ENCODE results near the gene PPIAL4G. TPM values are rescaled to one million over a fixed set of nuclear protein-coding genes. Genes with fewer than 3 reads are reported as not detected.
A peak's percentile ranks its signal among the peaks of the same experiment; 100 is the strongest.
"Not testable (repeated sequence)": the region's sequence is repeated elsewhere in the genome, so short reads cannot be mapped to it uniquely, and the experiment has no call there.

PPIAL4G gene
- total RNA-seq: not detected

DNA sequence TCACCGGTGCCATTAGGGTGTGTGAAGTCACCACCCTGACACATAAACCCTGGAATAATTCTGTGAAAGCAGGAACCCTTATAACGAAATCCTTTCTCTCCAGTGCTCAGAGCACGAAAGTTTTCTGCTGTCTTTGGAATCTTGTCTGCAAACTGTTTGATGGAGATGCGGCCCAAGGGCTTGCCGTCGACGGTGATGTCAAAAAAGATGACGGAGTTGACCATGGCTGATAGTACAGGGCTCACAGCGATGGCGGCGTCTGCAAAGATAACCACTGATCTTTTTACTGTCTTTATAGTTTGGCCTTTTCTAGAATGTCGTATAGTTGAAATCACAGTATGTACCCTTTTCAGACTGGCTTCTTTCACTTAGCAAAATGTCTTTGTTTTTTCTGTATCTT lies at the start of gene PPIAL4G:
PPIAL4G (minus strand) TSS at position 274 of the 400 bp plus-strand sequence; CDS start at position 224, 50 bp downstream.
- H3K4me3 Mint-ChIP-seq; H3K27me3 Mint-ChIP-seq (ENCODE audit: low read depth); H3K36me3 Mint-ChIP-seq (ENCODE audit: insufficient read depth); H3K4me1 Mint-ChIP-seq (ENCODE audit: low read depth); ATAC-seq; H3K9me3 Mint-ChIP-seq; DNase-seq: not testable (repeated sequence)

DNA sequence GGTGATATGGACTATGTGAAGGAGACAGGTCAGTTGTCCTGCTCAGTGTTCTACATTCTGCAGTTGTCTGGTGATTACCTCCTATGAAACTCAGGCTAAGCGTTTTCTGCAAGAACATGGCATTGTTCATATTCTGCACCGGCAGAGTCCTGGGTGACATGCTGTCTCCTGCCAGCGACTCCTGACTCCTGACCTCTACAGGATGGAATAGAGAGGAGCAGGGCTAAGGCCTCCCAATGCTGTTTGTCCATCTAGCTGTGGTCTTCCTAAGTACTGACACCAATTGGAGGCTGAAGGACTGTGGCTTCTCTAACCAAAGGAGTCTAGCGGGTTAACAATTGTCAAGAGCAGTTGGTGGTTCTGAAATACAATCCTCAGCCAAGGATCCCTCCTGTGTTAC lies 49.1 kb upstream of the PPIAL4G start:
- ATAC-seq; DNase-seq; H3K27me3 Mint-ChIP-seq (ENCODE audit: low read depth); H3K4me3 Mint-ChIP-seq; H3K36me3 Mint-ChIP-seq (ENCODE audit: insufficient read depth); H3K9me3 Mint-ChIP-seq; H3K4me1 Mint-ChIP-seq (ENCODE audit: low read depth): not testable (repeated sequence)

DNA sequence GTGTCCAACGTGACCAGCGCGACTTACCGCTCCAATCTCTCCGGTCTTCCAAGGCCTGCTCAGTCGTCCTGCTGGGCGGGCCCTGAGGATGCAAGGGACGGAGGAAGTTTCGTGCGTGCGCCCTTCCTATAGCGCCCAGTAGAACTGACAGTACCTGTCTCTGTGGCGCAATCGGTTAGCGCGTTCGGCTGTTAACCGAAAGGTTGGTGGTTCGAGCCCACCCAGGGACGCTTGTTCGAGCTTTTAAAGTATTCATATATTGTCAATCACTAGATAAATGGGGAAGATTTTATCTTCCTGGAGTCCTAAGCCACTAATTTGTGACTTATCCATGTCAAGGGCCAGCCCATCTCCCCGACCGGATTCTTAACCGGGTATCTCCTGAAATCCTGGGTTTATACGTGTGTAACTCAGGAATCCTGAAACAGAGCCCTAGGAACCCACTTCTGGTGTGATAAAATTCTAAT lies 46.0 kb upstream of the PPIAL4G start:
- H3K36me3 Mint-ChIP-seq (ENCODE audit: insufficient read depth); ATAC-seq; H3K4me1 Mint-ChIP-seq (ENCODE audit: low read depth); H3K27me3 Mint-ChIP-seq (ENCODE audit: low read depth); H3K9me3 Mint-ChIP-seq: not testable (repeated sequence)
- peak; percentile 59 for DNase-seq
- H3K4me3 Mint-ChIP-seq: peak overlapping the region; percentile 77

DNA sequence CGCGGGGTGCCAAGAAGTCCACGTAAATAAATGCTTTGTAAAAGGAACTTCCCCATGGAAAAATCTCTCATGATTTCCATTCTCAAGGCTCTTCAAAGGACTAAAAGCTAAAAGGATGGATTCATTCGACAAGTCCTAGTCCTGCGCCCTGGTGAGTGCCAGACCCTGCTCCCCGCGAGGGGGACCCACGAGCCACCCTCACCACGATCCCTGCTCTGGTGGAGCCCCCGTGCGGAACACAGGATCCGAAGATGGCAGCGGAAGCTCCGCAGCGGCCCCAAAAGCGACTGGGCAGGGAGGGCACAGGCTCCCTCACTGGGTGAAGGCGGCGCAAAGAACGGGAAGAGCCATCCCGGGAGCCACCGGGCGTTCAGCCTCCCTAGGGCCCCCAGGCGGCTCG lies 45.5 kb upstream of the PPIAL4G start:
- H3K4me3 Mint-ChIP-seq: peak overlapping the region; percentile 77
- ATAC-seq; DNase-seq; H3K27me3 Mint-ChIP-seq (ENCODE audit: low read depth); H3K4me1 Mint-ChIP-seq (ENCODE audit: low read depth); H3K36me3 Mint-ChIP-seq (ENCODE audit: insufficient read depth); H3K9me3 Mint-ChIP-seq: not testable (repeated sequence)

DNA sequence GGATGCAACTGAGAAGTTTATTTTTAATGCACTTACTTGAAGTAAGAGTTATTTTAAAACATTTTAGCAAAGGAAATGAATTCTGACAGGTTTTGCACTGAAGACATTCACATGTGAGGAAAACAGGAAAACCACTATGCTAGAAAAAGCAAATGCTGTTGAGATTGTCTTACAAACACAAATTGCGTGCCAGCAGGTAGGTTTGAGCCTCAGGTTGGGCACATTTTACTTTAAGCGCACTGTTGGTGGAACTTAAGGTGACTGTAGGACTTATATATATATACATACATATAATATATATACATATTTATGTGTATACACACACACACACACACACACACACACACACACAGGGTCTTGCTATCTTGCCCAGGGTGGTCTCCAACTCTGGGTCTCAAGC lies 43.5 kb upstream of the PPIAL4G start:
- H3K4me1 Mint-ChIP-seq (ENCODE audit: low read depth); H3K27me3 Mint-ChIP-seq (ENCODE audit: low read depth); H3K36me3 Mint-ChIP-seq (ENCODE audit: insufficient read depth); H3K9me3 Mint-ChIP-seq; ATAC-seq; H3K4me3 Mint-ChIP-seq; DNase-seq: not testable (repeated sequence)

DNA sequence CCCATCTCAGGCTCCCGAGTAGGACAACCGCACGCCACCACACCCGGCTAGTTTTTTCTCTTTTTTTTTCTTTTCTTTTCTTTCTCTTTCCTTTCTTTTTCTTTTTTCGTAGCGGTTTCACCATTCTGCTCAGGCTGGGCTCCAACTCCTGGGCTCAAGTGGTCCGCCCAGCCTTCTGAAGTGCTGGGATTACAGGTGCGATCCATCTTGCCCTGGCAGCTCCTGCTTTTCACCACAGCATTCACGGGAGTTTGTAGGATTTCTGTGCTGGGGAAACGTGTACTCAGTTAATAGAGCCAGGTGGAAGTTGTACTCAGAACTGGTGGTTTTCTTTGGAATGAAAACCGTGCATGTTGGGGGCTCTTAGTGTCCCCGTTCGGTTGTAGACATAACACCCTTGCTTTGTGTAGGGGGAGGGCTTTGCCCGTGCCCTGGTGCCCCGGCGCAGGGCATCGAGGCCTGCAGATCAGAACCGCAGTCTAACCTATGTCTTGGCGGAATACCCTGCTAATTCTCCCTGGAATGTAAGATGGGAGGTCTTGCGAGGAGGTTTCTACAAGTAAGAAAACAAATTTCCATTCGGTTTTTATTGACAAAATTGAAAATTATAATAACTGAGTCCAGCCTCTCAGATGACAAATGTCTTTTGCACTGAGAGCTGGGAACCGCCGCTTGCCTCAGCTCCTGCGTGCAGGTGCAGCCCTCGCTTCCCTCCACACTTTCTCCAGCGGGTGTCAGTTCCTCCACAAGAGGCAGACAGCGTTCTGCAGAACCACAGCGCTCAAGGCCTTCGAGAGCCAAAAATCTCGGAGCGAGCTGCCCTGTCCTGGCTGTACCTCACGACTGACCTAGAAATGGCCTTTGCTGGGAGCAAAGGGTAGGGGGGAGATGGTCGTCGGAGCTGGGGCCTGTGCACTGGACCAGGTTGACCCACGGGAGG lies 40.4 kb upstream of the PPIAL4G start:
- not testable (repeated sequence) for H3K9me3 Mint-ChIP-seq; H3K36me3 Mint-ChIP-seq (ENCODE audit: insufficient read depth); H3K27me3 Mint-ChIP-seq (ENCODE audit: low read depth); H3K4me1 Mint-ChIP-seq (ENCODE audit: low read depth); DNase-seq
- H3K4me3 Mint-ChIP-seq: peak overlapping the region; percentile 85
- peak; percentile 27 to 37 for ATAC-seq

DNA sequence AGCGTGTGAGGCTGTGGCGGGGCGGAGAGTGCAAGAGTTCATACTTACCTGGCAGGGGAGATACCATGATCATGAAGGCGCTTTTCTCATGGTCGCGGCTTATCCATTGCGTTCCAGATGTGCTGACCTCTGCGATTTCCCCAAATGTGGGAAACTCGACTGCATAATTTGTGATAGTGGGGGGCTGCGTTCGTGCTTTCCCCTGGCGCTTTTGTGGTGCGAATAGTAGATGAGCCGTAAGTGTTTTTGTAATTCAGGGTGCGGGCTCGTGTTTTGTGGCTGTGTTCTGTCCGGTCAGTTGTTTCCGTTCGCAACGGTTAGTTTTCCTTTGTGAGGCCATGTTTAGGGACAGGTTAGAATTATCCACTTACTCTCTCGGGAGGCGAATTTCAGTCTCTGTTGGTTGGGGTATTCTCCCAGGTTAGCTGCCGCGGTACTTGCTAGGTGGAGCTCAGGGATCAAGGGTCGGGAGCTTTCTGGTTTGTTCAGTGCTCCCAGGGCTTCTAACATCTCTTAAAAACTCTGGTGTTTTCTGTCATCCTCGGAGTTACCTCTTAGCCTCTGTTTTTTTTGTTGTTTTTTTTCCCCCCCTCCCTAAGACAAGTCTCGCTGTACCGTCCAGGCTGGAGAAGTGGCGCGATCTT lies 39.6 kb upstream of the PPIAL4G start:
- not testable (repeated sequence) for H3K9me3 Mint-ChIP-seq

DNA sequence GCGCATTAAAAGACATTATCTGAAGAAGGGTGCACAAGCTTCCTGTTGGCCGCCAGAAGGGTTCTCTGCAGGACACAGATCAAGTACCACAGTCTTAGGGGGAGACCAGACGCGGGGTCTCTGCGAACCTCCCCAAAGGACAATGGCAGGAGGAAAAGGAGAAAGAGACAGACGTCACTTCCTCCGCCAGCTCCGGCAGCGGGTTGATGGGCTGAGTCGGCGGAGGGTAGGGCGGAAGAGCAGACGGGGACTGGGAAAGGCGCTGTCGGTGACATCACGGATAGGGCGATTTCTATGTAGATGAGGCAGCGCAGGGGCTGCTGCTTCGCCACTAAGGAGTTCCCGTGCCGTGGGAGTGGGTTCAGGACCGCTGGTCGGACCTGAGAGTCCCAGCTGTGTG lies 39.0 kb upstream of the PPIAL4G start:
- H3K9me3 Mint-ChIP-seq; H3K27me3 Mint-ChIP-seq (ENCODE audit: low read depth); H3K4me1 Mint-ChIP-seq (ENCODE audit: low read depth); H3K36me3 Mint-ChIP-seq (ENCODE audit: insufficient read depth): not testable (repeated sequence)
- peak overlapping the region; percentile 85 for H3K4me3 Mint-ChIP-seq
- DNase-seq (peak; percentile 74), ATAC-seq (peak; percentile 27 to 36)

More for the DNA sequence above, 39.6 kb upstream of the PPIAL4G start:
- H3K36me3 Mint-ChIP-seq (ENCODE audit: insufficient read depth); H3K4me1 Mint-ChIP-seq (ENCODE audit: low read depth); H3K27me3 Mint-ChIP-seq (ENCODE audit: low read depth): not testable (repeated sequence)
- DNase-seq (peak; percentile 85), ATAC-seq (peak; percentile 79 to 85)
- H3K4me3 Mint-ChIP-seq: peak overlapping the region; percentile 85

DNA sequence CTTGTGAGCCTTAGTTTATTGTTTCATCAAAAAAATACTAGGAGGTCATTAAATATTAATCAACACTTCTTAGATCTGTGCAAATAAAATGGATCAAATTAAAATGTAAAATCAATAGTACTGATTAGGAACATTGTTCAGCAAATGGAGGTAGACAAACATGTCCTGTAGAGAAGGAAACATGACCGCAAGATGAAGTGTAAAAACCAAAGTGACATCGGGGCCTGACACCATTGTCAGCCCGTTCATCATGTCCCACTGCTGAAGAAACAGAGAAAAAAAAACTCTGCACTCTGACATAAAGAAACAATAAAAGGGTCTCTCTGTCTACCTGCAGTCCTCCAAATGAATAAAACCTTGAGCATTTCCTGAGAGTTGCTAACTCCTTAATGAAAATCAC lies 31.2 kb upstream of the PPIAL4G start:
- not testable (repeated sequence) for H3K9me3 Mint-ChIP-seq; DNase-seq; H3K36me3 Mint-ChIP-seq (ENCODE audit: insufficient read depth); H3K27me3 Mint-ChIP-seq (ENCODE audit: low read depth); H3K4me3 Mint-ChIP-seq; ATAC-seq
- peaks cover 18% of the 10 kb centered on the region for H3K4me1 Mint-ChIP-seq (ENCODE audit: low read depth)

DNA sequence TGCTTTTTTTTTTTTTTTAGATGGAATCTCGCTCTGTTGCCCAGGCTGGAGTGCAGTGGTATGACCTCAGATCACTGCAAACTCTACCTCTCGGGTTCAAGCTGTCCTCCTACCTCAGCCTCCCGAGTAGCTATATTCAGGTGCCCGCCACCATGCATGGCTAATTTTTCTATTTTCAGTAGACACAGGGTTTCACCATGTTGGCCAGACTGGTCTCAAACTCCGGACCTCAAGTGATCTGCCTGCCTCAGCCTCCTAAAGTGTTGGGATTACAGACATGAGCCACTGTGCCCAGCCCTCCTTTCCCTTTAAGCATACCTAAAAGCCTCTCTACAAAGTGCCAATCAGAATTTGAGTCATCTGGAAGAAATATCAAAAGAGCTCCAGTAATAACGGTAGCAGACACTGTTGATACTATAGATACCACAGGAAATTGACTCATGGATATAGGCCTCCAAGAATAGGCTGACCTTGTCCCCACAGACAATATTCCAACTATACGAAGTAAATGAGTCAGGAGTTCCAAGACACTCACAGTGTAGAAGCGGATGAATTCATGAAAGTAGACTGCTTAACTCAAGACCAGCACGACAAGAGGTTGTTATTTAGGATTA lies 29.6 kb upstream of the PPIAL4G start:
- ATAC-seq: peak; percentile 93 to 97
- H3K36me3 Mint-ChIP-seq (ENCODE audit: insufficient read depth); H3K9me3 Mint-ChIP-seq; H3K4me3 Mint-ChIP-seq; H3K27me3 Mint-ChIP-seq (ENCODE audit: low read depth); DNase-seq: not testable (repeated sequence)
- peaks cover 17% of the 10 kb centered on the region for H3K4me1 Mint-ChIP-seq (ENCODE audit: low read depth)

DNA sequence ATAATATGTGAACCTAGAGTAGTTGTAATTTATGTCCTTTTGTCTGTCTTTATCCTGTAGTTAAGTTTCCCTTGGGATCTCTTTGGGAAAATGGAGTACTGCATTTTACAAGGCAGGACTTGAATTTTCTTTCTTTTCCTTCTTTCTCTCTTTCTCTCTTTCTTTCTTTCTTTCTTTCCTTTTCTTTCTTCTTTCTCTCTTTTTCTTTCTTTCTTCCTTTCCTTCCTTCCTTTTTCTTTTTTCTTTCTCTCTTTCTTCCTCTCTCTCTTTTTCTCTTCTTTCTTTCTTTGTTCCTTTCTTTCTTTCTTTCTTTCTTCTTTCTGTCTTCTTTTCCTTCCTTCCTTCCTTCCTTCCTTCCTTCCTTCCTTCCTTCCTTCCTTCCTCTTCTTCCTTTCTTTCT lies 10.8 kb upstream of the PPIAL4G start:
- not testable (repeated sequence) for H3K4me3 Mint-ChIP-seq; DNase-seq; H3K36me3 Mint-ChIP-seq (ENCODE audit: insufficient read depth); H3K4me1 Mint-ChIP-seq (ENCODE audit: low read depth); H3K9me3 Mint-ChIP-seq; ATAC-seq; H3K27me3 Mint-ChIP-seq (ENCODE audit: low read depth)

DNA sequence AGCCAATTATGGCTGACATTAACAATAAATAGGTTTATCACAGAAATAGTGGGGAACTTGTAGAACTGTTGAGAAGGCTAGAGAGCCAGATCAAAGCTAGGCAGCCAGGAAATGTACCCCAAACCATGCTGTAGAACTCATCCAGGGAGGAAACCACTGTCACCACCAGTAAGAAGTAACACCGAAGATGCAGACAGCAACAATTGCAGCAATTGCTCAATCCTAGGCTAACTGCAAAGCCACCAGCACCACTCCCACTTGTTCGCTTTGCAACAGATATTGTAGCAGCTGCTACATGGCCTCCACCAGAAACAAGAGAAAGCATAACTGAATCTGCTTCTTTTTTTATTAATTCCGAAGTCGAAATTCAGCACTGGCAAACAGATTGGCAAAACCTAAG lies 2.0 kb downstream of the PPIAL4G start:
- not testable (repeated sequence) for ATAC-seq; H3K36me3 Mint-ChIP-seq (ENCODE audit: insufficient read depth); H3K27me3 Mint-ChIP-seq (ENCODE audit: low read depth); H3K9me3 Mint-ChIP-seq; H3K4me3 Mint-ChIP-seq; H3K4me1 Mint-ChIP-seq (ENCODE audit: low read depth)
- DNase-seq: peak; percentile 4

DNA sequence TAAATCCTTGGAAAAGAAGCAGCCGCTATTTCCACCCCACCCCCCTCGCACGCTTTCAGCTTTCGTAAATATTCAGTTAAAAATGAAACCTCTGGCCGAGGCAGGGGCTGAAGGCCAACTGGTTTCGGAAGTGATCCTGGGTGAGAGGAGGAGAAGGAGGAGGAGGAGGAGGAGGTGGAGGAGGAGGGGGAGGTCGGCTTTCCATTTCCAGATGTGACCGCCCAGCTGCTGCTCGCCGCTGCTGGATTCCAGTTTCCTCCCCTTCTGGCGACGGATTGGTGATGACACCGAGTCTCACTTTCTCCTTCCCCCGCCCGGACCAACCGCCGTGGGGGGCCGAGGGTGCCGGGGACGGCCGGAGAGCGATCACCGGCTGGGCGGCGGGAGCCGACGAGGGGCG lies 23.4 kb downstream of the PPIAL4G start:
- not testable (repeated sequence) for H3K4me1 Mint-ChIP-seq (ENCODE audit: low read depth); H3K9me3 Mint-ChIP-seq; H3K27me3 Mint-ChIP-seq (ENCODE audit: low read depth); H3K36me3 Mint-ChIP-seq (ENCODE audit: insufficient read depth); DNase-seq; ATAC-seq
- H3K4me3 Mint-ChIP-seq: peak overlapping the region; percentile 78

DNA sequence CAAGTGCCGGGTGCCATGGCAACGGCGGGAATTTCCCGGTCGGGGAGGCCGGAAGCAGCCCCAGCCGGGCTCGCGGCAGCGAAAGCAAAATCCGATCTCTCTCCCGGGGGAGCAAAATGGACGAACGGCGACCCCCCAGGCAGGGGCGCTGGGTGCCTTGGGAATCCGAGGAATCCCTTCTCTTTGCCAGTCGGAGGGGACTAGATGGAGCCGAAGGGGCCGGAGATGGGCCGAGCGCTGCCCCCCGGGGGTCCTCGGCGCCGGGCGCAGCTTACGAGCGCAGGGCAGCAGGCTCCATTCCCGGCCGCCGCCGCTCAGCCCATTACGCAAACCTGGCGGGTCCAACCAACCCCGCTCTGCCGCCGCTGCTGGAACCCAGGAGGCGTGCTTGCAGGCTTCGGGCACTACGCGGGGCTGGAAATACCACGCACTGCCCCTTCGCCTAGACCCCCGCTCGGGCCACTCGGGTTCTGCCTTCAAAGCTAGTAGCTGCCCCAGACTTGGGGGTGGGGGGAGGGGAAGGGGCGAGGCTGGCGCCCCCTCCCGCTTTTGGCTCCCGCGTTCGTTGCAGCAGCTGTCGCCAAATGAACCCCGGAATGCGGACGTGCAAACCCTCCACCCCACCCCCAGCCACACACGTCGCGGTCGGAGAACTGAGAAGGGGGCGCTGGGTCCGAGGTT lies 24.1 kb downstream of the PPIAL4G start:
- peak; percentile 22 for DNase-seq
- not testable (repeated sequence) for H3K4me1 Mint-ChIP-seq (ENCODE audit: low read depth)

More for the DNA sequence above, 24.1 kb downstream of the PPIAL4G start:
- not testable (repeated sequence) for H3K9me3 Mint-ChIP-seq; H3K36me3 Mint-ChIP-seq (ENCODE audit: insufficient read depth); H3K27me3 Mint-ChIP-seq (ENCODE audit: low read depth); ATAC-seq
- peak overlapping the region; percentile 78 for H3K4me3 Mint-ChIP-seq
